GM18499 (cell line): ENCODE results near the gene TMEM238L.

Experiments
- ATAC-seq: cut with Tn5 transposase; IDR thresholded peaks from one replicate; pipeline ENCODE4 v1.9.1; 2021; ENCODE audit warnings: moderate number of reproducible peaks; ENCODE audit not compliant: insufficient read depth, unreplicated experiment

TMEM238L gene

GRCh38 chr17:10752696-10753095 is 51.2 kb downstream of the TMEM238L start:
- ATAC-seq: no peak

DNA sequence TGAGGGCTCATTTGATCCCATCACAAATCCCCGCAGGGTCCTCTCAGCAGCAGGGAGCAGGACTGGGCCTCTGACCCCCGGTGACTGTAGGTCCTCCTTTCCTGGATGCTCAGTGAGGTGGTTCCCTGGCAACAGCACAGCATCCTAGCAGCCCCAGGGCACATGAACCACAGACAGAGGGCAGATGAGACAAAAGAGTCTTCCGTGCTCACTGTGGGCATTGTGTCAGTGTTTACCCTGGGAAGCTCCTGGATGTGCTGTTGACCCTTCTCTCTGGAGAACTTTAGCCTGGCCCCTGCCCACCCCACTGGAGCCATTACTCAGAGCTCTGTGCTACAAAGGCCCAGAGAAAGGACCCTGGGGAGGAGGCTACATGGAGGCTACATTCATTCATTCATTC is 52.3 kb downstream of the TMEM238L start:
- no peak for ATAC-seq

DNA sequence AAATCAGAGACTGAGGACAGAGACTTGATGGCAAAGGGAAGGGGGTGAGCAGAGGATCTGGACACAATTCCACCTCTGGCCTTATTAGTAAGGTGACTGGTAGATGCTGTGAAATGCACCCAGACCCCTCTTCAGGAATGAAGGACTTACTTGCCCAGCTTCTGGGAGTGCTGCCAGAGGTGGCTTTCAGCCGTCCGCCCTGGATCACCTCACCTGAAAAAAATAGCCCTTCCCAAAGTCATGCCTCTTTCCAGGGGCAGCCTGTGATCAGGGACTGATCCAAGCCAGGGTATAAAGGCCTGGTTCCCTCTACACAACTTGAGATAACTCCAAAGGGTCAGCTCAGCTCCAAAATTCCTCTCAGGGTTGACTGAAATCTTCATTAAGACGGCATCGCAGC is 53.7 kb downstream of the TMEM238L start:
- ATAC-seq: no peak

DNA sequence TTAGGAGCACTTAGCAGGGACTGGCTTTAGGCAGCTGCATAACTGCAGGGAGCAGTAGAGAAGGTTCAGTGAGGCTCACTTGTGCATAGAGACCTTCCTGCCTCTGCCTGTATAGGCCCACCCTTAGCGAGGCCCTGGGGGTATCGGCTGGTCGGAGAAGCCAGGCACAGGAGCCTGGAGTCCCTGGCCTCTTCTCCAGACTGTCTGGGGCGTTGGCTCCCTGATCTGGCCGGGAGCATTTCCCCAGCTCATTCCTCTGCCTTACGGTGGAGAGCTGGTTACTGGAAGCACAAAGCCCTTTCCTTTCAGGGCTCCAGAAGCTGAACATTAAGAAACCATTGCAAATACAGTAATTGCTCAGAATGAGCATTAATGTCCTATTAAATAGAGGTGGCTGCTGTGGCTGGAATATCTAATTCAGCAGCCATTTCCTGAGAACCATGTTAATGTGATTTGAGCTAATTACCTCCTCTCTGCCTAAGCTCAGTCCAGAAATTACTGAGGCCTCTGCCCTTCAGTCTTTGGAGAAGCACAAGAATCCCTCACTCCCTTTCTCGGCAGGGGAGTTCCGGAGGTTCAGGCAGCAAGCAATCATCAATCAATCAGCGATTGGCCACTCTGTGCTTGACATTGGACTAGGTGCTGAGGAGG is 55.2 kb downstream of the TMEM238L start:
- ATAC-seq: no peak

- no peak for ATAC-seq
Observed at GRCh38 chr17:10745231-10745630, 58.7 kb downstream of the TMEM238L start.
